Cardiac fibroblast (primary cell): ENCODE results near the gene GABRR2.

Experiments
- DNase-seq, 2 donors: peaks; one replicate each; pipeline versions ENCODE4 v3.0.0 to v3.0.0-alpha.2; 2010; ENCODE audit warnings: low read depth in 2 of 2
- H3K4me3 ChIP-seq, 2 donors: replicated peaks in 1 of 2; 1 replicate in 1 of 2; 2 replicates in 1 of 2; pipeline ENCODE4 v1.5.1; 2011; ENCODE audit warnings: low read depth in 2 of 2, low read length in 2 of 2, mild to moderate bottlenecking in 2 of 2, moderate library complexity in 1 of 2
- CTCF ChIP-seq: IDR thresholded peaks from one replicate; pipeline ENCODE4 v1.5.1; 2011; ENCODE audit warnings: low read depth, mild to moderate bottlenecking, low read length, inconsistent platforms

GABRR2 gene

GRCh38 chr6:89273816-89274215 is 41.3 kb downstream of the GABRR2 start:
- no peak for TF ChIP-seq CTCF
- DNase-seq = no peak
- H3K4me3 ChIP-seq = no peak overlapping the region

GRCh38 chr6:89272596-89272995 is 42.5 kb downstream of the GABRR2 start:
- H3K4me3 ChIP-seq = no peak overlapping the region
- DNase-seq = no peak
- TF ChIP-seq CTCF = no peak

- no peak for DNase-seq
- TF ChIP-seq CTCF = no peak
These were observed 44.0 kb downstream of the GABRR2 start for GRCh38 chr6:89270951-89271721.

GRCh38 chr6:89269981-89270380 is 45.1 kb downstream of the GABRR2 start:
- DNase-seq = no peak
- H3K4me3 ChIP-seq = no peak overlapping the region
- no peak for TF ChIP-seq CTCF

More at GRCh38 chr6:89270951-89271721, 44.0 kb downstream of the GABRR2 start:
- no peak overlapping the region for H3K4me3 ChIP-seq

GRCh38 chr6:89269252-89269651 is 45.8 kb downstream of the GABRR2 start:
- no peak for TF ChIP-seq CTCF
- DNase-seq = no peak
- H3K4me3 ChIP-seq = no peak overlapping the region

- DNase-seq = no peak
- no peak for TF ChIP-seq CTCF
These were observed 46.3 kb downstream of the GABRR2 start for GRCh38 chr6:89268776-89269175.

GRCh38 chr6:89267918-89268317 is 47.2 kb downstream of the GABRR2 start:
- DNase-seq = no peak
- H3K4me3 ChIP-seq = no peak overlapping the region
- TF ChIP-seq CTCF = no peak

More at GRCh38 chr6:89268776-89269175, 46.3 kb downstream of the GABRR2 start:
- H3K4me3 ChIP-seq = no peak overlapping the region
